Measurements from ENCODE around the gene HSPA4. TPM values are rescaled to one million over a fixed set of nuclear protein-coding genes. Genes with fewer than 3 reads are reported as not detected.
"Not testable (repeated sequence)": the region's sequence is repeated elsewhere in the genome, so short reads cannot be mapped to it uniquely, and the experiment has no call there.

The HSPA4 gene
- total RNA-seq, 1 experiment from 2014 or later: 123 TPM

DNA sequence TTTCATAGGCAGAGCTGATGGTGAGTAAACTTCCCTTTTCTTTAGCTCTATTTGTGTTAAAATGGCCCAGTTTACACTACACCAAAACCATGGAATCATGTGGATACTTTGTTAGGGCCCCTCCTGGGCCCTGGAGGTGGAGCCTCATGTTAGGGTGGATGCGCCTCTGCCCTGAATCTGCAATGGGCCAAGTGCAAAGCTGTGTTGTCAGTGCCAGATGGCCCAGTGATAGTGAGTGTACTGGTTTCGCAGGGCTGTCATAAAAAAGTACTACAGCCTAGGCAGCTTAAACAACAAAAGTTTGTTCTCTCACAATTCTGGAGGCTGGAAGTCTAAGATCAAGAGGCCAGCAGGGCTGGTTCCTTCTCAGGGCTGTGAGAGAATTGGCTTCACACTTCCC is 64.8 kb downstream of the HSPA4 start:
- DNase-seq (ENCODE audit: low read depth): no peak
- in situ Hi-C loops (cut with HindIII; ENCODE audit: low pct_unique_long_range_greater_than_20kb, low sequenced_read_pairs): no loop called here

DNA sequence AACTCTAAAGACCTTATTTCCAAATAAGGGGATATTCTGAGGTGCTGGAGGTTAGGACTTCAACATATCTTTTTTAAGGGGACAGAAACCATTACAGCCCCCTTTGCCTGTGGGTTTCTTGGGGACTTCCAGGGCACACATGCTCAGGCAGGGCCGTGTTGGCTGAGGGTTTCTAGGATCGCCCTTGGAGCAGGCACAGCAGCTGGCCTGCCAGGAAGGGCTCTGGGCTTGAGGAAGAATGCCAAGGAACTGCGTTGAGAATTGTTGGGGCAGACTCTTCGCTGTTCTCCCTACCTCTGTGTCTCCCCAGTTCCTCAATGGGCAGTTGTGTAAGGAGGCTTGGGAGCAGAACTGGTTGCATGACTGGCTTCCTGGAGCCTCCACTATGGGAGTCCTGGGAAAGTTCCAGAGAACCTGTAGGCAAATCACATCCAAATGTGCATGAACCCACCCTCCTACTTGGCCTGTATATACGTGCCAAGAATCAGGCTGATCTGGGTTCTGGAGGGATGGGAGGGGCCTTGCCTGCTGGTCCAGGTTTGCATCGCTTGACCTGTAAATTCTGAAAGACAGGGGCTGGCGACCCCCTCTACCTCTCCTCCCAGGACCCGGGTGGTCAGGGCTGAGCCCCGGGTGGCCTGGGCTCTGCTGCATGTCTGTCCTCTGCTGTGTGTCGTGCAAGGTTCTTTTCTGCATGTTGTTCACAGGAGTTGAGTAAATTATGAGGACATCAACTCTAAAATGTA is 65.5 kb downstream of the HSPA4 start:
- in situ Hi-C loops (cut with HindIII; ENCODE audit: low pct_unique_long_range_greater_than_20kb, low sequenced_read_pairs): no loop called here
- DNase-seq (ENCODE audit: low read depth): no peak

DNA sequence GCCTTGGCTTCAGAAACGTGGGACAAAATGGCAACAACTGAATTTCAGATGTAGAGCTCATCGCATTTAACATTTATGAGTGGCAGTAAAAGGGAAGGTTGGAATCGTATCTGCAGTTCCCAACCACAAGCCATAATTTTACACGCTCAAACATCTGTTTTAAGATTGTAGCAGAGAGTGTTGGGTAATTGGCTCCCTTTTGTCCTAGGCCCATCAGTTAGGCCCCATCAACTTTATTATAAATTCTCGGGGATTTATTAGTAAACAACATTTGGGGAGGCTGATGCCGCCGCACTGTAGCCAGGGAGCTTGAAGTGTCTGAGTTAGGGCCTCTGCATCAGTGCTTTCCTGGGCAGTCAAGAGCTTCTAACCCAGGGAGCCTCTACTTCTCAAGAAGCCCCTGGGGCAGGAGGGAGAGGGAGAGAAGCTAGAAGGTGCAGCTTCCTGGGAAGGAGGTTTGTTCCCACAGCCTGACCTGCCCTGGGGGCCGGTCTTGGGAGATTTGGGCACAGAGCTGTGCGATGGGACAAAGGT is 66.2 kb downstream of the HSPA4 start:
- no peak for DNase-seq (ENCODE audit: low read depth)
- in situ Hi-C loops (cut with HindIII; ENCODE audit: low pct_unique_long_range_greater_than_20kb, low sequenced_read_pairs): no loop called here

DNA sequence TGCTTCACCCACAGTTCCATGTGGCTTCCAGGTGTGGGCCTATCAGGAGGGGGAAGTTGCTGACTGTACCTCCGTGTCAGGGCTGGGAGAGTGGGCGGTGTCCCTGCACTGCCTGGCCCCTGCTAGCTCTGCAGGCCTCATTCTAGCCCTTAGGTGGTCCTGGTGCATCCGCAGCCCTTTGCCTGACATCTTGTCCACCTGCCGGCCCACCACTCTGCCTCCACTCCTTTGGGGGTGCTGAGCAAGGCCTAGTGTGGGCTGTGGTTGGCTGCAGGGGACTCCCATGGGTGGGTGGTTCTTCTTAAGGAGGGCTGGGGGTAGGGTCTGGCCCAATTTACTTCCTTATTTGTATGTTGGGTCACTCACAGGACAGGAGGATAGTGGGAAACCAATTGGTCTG is 66.9 kb downstream of the HSPA4 start:
- in situ Hi-C loops (cut with HindIII; ENCODE audit: low pct_unique_long_range_greater_than_20kb, low sequenced_read_pairs): no loop called here
- DNase-seq (ENCODE audit: low read depth): no peak

DNA sequence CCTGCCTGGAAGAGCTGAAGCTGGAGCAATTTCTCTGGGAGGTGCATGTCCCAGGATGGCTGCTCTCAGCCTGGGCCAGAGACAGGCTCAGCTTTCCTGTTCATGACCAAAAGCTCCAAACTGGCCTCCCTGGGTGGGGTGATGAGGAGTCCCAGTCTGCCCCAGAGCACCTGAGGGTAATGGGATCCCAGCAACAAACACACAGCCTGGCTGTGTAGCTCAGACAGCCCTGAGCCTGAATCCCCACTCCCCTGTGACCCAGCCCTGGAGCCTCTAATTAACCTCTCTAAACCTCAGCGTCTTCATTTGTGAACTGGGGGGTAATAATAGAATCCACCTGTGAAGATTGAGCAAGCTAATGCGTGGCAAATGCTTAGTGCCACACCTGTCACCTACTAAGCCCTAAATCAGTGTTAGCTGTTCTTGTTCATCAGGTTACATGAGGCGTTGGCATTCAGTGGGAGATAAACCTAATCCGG is 67.5 kb downstream of the HSPA4 start:
- in situ Hi-C loops (cut with HindIII; ENCODE audit: low pct_unique_long_range_greater_than_20kb, low sequenced_read_pairs): no loop called here

DNA sequence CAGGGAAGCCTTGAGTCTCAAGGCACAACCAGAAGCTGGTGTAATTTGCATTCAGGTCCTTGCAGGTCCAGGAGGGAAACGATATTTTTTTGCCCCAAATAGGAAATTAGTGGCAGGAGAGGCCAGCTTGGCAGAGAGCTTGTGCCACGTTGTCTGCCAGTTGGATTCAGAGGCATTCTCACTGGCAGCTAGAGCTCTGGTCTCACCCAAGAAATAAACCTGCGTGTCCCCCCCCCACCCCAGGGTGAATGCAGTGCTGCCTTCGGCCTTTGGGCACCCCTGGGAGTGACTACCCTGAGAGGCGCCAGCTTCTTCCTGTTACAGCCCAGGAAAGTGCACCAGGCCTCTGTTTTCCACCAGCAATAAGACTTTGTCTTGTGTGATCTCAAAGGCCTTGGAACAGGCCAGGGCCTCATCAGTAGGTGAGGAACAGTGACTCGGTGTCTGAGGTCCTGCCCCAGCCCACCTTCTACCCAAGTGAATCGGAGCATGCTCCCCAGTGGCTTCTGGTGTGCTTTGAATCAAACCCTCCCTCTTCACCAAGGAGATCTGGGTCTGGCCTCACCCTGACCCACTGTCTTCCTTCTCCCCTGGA is 68.4 kb downstream of the HSPA4 start:
- in situ Hi-C loops (cut with HindIII; ENCODE audit: low pct_unique_long_range_greater_than_20kb, low sequenced_read_pairs): no loop called here

More for the DNA sequence above, 67.5 kb downstream of the HSPA4 start:
- no peak for DNase-seq (ENCODE audit: low read depth)

DNA sequence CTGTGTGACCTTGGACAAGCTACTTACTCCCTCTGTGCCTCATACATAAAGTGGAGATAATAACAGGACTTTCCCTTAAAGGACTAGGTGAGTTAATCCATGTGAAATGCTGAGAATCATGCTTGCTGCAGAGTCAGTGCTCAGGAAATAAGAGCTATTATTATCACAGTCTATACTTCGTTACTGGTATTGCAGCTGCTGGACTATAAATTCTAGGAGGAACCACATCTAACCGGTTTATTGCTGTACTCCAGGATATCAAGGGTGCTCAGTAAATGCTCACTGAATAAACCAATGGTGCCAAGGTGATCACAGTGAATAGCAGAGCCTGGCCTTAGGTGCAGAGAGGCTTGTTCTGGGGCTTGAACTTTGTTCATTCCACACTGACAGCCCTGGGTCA is 69.3 kb downstream of the HSPA4 start:
- no peak for DNase-seq (ENCODE audit: low read depth)
- in situ Hi-C loops (cut with HindIII; ENCODE audit: low pct_unique_long_range_greater_than_20kb, low sequenced_read_pairs): no loop called here

More for the DNA sequence above, 68.4 kb downstream of the HSPA4 start:
- no peak for DNase-seq (ENCODE audit: low read depth)

DNA sequence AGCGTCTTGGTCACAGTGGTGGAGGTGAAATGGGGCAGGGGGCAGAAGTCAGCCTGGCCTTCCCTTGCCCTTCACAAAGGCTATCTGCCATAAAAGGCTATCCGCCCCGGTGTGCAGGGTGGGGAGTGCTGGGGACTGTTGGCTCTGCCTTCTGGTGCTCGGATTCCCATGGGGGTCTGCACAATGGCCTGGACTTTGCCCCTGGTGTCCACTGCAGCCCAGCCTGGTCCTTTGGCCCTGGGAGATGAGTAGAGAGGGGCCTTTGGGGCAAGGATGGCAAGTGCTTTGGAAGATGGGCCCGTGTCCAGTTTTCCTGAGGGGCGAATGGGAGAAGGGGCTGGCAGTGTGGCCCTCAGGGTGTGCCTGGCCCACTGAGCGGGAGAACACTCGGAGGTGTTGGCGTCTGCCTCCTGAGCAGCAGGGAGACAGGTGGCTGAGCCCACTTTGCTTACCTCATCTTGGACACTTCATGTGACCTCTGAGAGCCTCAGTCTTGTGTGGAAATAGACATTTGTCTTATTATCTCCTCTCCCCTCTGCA is 69.9 kb downstream of the HSPA4 start:
- in situ Hi-C loops (cut with HindIII; ENCODE audit: low pct_unique_long_range_greater_than_20kb, low sequenced_read_pairs): no loop called here
- DNase-seq (ENCODE audit: low read depth): no peak

DNA sequence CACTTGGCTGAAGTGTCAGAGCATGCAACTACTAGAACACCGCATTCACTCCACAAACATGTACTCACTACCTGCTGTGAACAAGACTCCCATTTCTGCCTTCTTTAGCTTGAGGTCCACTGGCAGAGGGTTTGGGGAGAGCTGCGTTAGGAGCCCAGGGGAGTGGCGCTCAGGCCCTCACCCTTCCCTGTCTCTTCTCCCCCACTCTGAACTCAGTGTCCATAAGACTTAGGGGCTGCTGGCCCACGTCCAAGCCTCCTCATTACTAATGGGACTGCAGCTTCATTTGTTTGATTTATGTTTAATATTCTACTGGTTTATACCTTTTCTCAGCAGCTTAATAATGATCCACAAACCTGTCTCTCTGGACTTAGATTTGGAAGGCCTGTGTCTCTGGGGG is 70.9 kb downstream of the HSPA4 start:
- in situ Hi-C loops (cut with HindIII; ENCODE audit: low pct_unique_long_range_greater_than_20kb, low sequenced_read_pairs): no loop called here
- no peak for DNase-seq (ENCODE audit: low read depth)

DNA sequence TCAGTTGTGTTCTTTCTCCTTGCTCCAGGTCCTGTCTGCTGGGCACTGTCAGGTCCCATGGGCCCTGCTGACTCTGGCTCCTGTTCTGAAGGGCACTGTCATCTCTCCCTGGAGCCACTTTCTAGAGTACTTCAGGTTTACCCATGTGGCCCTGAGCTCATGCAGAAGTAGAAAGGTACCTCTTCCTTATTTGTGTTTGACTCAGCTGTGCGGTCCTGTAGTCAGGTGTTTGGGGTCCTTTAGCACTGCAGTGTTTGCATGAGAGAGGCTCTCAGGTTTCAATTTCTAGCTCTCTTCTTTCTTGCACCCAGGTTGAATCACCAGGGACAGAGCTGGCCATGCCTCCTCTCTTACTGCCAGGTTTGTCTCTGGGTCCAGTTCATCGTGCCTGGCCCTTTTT is 71.5 kb downstream of the HSPA4 start:
- DNase-seq (ENCODE audit: low read depth): no peak
- in situ Hi-C loops (cut with HindIII; ENCODE audit: low pct_unique_long_range_greater_than_20kb, low sequenced_read_pairs): no loop called here

DNA sequence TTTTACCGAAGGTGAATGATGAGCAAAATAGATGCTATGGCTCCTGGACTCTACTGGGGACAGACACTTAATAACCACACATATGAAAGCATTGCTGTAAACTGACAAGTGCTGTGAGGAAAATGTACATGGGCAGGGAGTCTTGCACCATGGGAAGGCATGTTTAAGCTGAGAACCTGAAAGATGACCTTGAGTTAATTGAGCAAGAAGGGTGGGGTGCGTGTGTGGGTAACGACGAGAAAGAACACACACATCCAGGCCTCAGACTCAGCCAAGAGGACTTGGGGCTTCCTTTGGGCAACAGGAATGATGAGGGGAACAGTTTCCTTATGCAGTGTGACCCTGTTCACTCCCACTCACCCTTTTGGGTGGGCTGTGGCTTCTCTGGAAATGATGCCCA is 73.1 kb downstream of the HSPA4 start:
- DNase-seq (ENCODE audit: low read depth): no peak
- in situ Hi-C loops (cut with HindIII; ENCODE audit: low pct_unique_long_range_greater_than_20kb, low sequenced_read_pairs): no loop called here

DNA sequence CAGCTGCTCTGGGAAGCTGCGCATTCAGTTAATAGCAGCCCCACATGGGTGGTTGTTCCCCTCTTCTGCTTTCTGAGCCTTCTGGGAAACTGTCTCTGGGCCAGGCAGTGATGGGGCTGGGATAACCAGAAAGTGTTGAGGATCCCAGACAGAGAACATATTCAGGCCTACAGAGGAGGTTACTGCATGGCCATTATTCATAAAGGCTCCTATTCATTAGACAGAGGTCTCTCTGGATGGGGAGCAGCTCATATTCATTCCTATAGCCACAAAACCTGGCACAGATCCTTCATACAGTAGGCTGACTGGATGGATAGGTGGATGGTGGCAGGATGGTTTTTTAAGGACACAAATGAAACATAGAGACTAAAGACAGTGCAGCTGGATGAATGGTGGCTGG is 76.3 kb downstream of the HSPA4 start:
- in situ Hi-C loops (cut with HindIII; ENCODE audit: low pct_unique_long_range_greater_than_20kb, low sequenced_read_pairs): no loop called here
- no peak for DNase-seq (ENCODE audit: low read depth)

DNA sequence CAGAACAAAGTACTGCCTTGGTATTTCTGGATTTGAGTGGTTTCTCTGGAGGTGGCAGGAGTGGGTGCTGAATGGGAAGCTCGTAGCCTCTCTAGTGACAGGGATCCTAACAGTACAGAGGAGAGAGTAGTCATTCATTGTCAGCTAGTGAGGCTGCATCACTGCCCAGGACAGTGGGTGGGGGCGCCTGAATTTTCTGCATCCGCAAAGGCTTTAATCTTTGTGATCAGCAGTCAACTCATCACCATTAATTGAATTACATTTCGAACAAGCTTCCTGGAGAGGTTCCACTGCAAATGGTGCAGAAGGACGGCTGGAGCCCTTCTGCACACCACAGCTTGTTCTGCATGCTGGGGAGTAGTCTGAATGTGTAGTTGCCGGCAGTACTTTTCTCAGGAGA is 77.5 kb downstream of the HSPA4 start:
- no peak for DNase-seq (ENCODE audit: low read depth)
- in situ Hi-C loops (cut with HindIII; ENCODE audit: low pct_unique_long_range_greater_than_20kb, low sequenced_read_pairs): no loop called here

DNA sequence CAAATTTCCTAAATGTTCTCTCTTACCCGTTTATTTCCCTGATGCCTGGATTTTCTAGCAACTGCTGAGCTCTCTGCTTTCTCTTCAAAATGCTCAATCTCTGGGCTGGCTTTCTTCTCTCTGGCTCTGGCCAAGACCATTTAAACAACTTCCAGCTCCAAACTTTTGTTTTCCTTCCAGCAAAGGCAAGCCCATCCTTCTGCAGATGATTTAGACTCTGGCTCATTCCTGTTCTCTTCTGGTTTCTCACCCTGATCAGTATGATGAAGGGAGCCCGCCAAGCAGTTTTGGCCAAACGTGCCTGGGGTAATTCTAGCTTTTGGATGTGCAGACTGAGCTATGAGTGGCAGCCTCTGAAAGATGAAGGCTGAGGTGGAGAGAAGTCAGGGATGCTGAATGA is 78.1 kb downstream of the HSPA4 start:
- in situ Hi-C loops (cut with HindIII; ENCODE audit: low pct_unique_long_range_greater_than_20kb, low sequenced_read_pairs): no loop called here
- DNase-seq (ENCODE audit: low read depth): no peak

DNA sequence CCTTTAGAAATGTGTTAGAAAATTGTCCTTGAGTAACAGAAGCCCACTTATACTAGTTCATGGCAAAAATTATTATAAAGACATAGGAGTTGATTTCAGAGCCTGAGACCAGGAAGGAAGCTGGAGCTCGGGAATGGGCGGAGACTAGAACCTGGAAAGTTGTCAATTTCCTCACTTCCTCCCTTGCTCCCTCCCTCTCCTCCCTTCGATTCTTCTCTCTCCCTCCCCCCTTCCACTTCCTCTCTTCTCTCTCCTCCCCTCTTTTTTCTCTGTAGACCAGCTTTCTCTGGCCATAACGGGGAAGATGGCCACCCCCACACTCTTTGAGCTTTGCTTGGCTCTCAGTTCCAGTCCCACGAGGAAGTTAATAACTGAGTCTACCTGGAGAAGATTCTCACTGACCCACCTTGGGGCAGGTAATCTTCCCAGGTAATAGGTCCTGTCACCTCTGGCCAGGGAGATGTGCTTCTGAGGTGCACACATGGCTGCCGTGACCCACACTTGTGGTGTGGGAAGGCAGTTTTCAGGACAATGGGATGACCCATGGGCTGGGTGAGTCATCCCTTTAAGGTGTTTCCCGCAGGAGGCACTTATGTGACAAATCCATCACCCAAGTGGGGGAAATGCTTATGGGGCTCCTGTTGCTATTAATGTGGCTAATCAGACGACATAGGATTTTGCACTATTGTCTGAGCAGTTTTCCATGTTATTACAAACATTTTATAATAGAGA is 78.7 kb downstream of the HSPA4 start:
- no peak for DNase-seq (ENCODE audit: low read depth)
- in situ Hi-C loops (cut with HindIII; ENCODE audit: low pct_unique_long_range_greater_than_20kb, low sequenced_read_pairs): no loop called here

DNA sequence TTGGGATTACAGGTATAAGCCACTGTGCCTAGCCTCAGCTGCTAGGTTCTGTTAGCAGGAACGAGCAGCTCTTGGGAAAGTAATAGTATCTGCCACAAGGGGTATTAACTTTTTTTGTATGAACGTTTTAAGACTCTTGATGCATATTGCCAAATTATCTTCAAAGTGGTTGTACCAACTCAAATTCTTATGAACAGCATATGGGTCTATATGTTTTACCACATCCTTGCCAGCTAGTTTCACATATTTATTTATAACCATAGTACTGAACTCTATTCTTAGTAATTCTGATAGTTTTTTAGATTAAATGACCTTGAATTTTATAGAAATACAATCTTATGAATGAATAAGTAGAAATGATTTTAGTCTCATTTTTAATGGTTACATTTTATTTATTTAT is 80.9 kb downstream of the HSPA4 start:
- in situ Hi-C loops (cut with HindIII; ENCODE audit: low pct_unique_long_range_greater_than_20kb, low sequenced_read_pairs): no loop called here
- DNase-seq (ENCODE audit: low read depth): no peak

DNA sequence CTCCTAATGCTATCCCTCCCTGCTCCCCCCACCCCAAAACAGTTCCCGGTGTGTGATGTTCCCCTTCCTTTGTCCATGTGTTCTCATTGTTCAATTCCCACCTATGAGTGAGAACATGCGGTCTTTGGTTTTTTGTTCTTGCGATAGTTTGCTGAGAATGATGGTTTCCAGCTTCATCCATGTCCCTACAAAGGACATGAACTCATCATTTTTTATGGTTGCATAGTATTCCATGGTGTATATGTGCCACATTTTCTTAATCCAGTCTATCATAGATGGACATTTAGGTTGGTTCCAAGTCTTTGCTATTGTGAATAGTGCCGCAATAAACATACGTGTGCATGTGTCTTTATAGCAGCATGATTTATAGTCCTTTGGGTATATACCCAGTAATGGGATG is 81.4 kb downstream of the HSPA4 start:
- in situ Hi-C loops (cut with HindIII; ENCODE audit: low pct_unique_long_range_greater_than_20kb, low sequenced_read_pairs): not testable (repeated sequence)

DNA sequence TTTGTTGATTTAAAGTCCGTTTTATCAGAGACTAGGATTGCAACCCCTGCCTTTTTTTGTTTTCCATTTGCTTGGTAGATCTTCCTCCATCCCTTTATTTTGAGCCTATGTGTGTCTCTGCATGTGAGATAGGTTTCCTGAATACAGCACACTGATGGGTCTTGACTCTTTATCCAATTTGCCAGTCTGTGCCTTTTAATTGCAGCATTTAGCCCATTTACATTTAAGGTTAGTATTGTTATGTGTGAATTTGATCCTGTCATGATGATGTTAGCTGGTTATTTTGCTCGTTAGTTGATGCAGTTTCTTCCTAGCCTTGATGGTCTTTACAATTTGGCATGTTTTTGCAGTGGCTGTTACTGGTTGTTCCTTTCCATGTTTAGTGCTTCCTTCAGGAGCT is 85.1 kb downstream of the HSPA4 start:
- in situ Hi-C loops (cut with HindIII; ENCODE audit: low pct_unique_long_range_greater_than_20kb, low sequenced_read_pairs); DNase-seq (ENCODE audit: low read depth): not testable (repeated sequence)

More for the DNA sequence above, 81.4 kb downstream of the HSPA4 start:
- DNase-seq (ENCODE audit: low read depth): not testable (repeated sequence)

DNA sequence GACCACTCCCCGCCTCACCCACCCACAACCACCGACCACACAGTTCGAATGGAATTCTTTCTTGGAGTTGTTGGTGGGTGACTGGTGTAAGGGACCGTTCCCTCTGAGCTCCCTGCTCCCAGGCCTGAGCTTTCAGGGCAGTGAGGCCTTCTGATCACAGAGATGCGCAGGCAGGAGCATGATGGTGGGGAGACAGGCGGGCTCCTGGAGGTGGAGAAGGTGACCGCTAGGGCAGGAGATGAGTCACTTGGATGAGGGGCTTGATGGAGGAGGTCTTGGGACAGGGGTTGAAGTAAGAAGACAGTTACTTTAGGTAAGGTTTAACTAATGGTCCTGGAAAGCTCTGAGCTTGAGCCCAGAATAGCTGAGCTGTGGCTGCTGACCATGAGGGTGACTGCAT is 88.5 kb downstream of the HSPA4 start:
- in situ Hi-C loops (cut with HindIII; ENCODE audit: low pct_unique_long_range_greater_than_20kb, low sequenced_read_pairs): no loop called here
- DNase-seq (ENCODE audit: low read depth): no peak

All from Caki2 (cell line).